ENCODE measurements around the gene MYRIP. TPM values are rescaled to one million over a fixed set of nuclear protein-coding genes. Genes with fewer than 3 reads are reported as not detected.
"Not testable (repeated sequence)": the region's sequence is repeated elsewhere in the genome, so short reads cannot be mapped to it uniquely, and the experiment has no call there.

Gene MYRIP
- total RNA-seq, 4 donors from 2014 or later = 0.66 to 3.1 (median 2.6) TPM

- intact Hi-C loops (cut with DNase I) = no loop called here
- no peak for DNase-seq
- TF ChIP-seq POLR2A (IDR thresholded peaks at IDR 0.05) = no peak
- TF ChIP-seq, protein P1, sequence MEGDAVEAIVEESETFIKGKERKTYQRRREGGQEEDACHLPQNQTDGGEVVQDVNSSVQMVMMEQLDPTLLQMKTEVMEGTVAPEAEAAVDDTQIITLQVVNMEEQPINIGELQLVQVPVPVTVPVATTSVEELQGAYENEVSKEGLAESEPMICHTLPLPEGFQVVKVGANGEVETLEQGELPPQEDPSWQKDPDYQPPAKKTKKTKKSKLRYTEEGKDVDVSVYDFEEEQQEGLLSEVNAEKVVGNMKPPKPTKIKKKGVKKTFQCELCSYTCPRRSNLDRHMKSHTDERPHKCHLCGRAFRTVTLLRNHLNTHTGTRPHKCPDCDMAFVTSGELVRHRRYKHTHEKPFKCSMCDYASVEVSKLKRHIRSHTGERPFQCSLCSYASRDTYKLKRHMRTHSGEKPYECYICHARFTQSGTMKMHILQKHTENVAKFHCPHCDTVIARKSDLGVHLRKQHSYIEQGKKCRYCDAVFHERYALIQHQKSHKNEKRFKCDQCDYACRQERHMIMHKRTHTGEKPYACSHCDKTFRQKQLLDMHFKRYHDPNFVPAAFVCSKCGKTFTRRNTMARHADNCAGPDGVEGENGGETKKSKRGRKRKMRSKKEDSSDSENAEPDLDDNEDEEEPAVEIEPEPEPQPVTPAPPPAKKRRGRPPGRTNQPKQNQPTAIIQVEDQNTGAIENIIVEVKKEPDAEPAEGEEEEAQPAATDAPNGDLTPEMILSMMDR (IDR thresholded peaks at IDR 0.05) = no peak
- Histone ChIP-seq H3K27me3 (peaks cover 0 to 25% (median 0%) of the 10 kb centered on the region in 4 donors), H3K36me3 (no peaks in the 10 kb centered on the region), H3K4me1 (no peaks in the 10 kb centered on the region), H3K27ac (no peak overlapping the region), H3K9me3 (no peaks in the 10 kb centered on the region), H3K4me3 (no peak overlapping the region)
- WGBS, 2 donors = 69 to 72% methylated on average over 6 of the region's 6 CpGs
Measured at GRCh38 chr3:39794880-39795279, 14.5 kb upstream of the MYRIP start.

GRCh38 chr3:39801216-39801615 lies 8.2 kb upstream of the MYRIP start:
- no peak overlapping the region for H3K4me3 ChIP-seq
- H3K27ac ChIP-seq = no peak overlapping the region
- peaks cover 0 to 5% (median 0%) of the 10 kb centered on the region in 3 donors for H3K9me3 ChIP-seq
- DNase-seq = no peak
- TF ChIP-seq POLR2A (IDR thresholded peaks at IDR 0.05) = no peak
- TF ChIP-seq, protein P1 (IDR thresholded peaks at IDR 0.05) = no peak
- H3K27me3 ChIP-seq = peaks cover 0 to 32% (median 2%) of the 10 kb centered on the region in 4 donors
- H3K4me1 ChIP-seq = peaks cover 0 to 6% (median 0%) of the 10 kb centered on the region in 3 donors
- intact Hi-C loops (cut with DNase I) = no loop called here
- no peaks in the 10 kb centered on the region for H3K36me3 ChIP-seq

DNA sequence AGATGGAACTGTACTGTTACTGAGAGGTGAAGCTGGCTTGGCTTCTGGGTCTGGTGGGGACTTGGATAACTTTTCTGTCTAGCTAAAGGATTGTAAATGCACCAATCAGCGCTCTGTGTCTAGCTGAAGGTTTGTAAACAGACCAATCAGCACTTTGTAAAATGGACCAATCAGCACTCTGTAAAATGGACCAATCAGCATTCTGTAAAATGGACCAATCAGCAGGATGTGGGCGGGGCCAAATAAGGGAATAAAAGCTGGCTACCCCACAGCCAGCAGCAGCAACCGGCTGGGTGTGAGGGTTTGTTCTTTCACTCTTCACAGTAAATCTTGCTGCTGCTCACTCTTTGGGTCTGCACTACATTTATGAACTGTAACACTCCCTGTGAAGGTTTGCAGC lies 6.9 kb upstream of the MYRIP start:
- intact Hi-C loops (cut with DNase I); H3K36me3 ChIP-seq; H3K9me3 ChIP-seq; H3K4me3 ChIP-seq; DNase-seq; H3K27ac ChIP-seq; H3K4me1 ChIP-seq: not testable (repeated sequence)
- H3K27me3 ChIP-seq = peaks cover 0 to 44% (median 2%) of the 10 kb centered on the region in 4 donors
- 53 to 63% methylated on average over 3 of the region's 3 CpGs for WGBS, 2 donors

- intact Hi-C loops (cut with DNase I) = no loop called here
- H3K9me3 ChIP-seq = peaks cover 0 to 5% (median 0%) of the 10 kb centered on the region in 3 donors
- H3K4me3 ChIP-seq = no peak overlapping the region
- no peak for TF ChIP-seq POLR2A (IDR thresholded peaks at IDR 0.05)
- TF ChIP-seq, protein P1 (IDR thresholded peaks at IDR 0.05) = no peak
- H3K36me3 ChIP-seq = no peaks in the 10 kb centered on the region
- H3K27ac ChIP-seq = no peak overlapping the region
- 75 to 82% methylated on average over 2 of the region's 2 CpGs for WGBS, 2 donors
- peaks cover 0 to 45% (median 2%) of the 10 kb centered on the region in 4 donors for H3K27me3 ChIP-seq
- peaks cover 3 to 12% (median 3%) of the 10 kb centered on the region in 3 donors for H3K4me1 ChIP-seq
- no peak for DNase-seq
Measured at GRCh38 chr3:39803956-39804355, 5.5 kb upstream of the MYRIP start.

DNA sequence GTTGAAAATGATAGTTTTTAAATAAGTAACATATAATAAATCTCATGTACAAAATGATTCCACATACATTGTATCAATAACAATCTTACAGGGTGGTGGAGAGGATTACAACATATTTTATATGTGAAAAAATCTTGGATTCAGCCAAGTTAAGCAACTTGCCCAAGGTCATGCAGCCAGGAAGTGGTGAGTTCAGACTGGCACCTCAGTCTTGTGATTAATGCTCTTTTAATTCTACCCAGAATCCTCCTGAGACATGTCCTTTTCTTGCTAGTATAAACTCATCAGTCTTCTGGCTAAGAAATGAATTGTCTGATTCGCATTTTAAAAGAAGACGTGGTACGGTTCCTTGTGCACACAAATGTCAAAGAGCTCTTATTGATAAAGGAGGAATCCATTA lies 4.5 kb upstream of the MYRIP start:
- intact Hi-C loops (cut with DNase I) = no loop called here
- TF ChIP-seq, protein P1 (IDR thresholded peaks at IDR 0.05) = no peak
- TF ChIP-seq POLR2A (IDR thresholded peaks at IDR 0.05) = no peak
- Histone ChIP-seq H3K36me3 (no peaks in the 10 kb centered on the region), H3K27me3 (peaks cover 3 to 51% (median 6%) of the 10 kb centered on the region in 4 donors), H3K9me3 (peaks cover 0 to 5% (median 0%) of the 10 kb centered on the region in 3 donors), H3K27ac (no peak overlapping the region), H3K4me1 (peaks cover 8 to 21% (median 12%) of the 10 kb centered on the region in 3 donors), H3K4me3 (no peak overlapping the region)
- WGBS, 2 donors = 28 to 70% methylated on average over 3 of the region's 3 CpGs
- no peak for DNase-seq

- no peak for TF ChIP-seq POLR2A (IDR thresholded peaks at IDR 0.05)
- TF ChIP-seq, protein P1 (IDR thresholded peaks at IDR 0.05) = no peak
- Histone ChIP-seq H3K9me3 (peaks cover 0 to 5% (median 0%) of the 10 kb centered on the region in 3 donors), H3K27ac (no peak overlapping the region), H3K27me3 (peaks cover 7 to 58% (median 11%) of the 10 kb centered on the region in 4 donors), H3K36me3 (no peaks in the 10 kb centered on the region), H3K4me3 (no peak overlapping the region), H3K4me1 (peaks cover 12 to 28% (median 17%) of the 10 kb centered on the region in 3 donors)
- no peak for DNase-seq
- 43 to 55% methylated on average over 2 of the region's 2 CpGs for WGBS, 2 donors
- intact Hi-C loops (cut with DNase I) = no loop called here
Measured at GRCh38 chr3:39805650-39806049, 3.8 kb upstream of the MYRIP start.
